Adipocyte (in vitro differentiated cells): Measurements from ENCODE around the gene CYSRT1.

ENCODE experiments used
- DNase-seq: peaks from one replicate; pipeline ENCODE4 v3.0.0-alpha.2; 2015; ENCODE audit warnings: low read depth
- H3K27me3 ChIP-seq: replicated peaks from 2 replicates; pipeline ENCODE4 v1.7.0; 2013; ENCODE audit warnings: mild to moderate bottlenecking, low read length, moderate library complexity; ENCODE audit not compliant: control insufficient read depth, insufficient read depth
- H3K36me3 ChIP-seq: 2 replicates; pipeline ENCODE4 v1.7.0; 2013; ENCODE audit warnings: low read length, mild to moderate bottlenecking, moderate library complexity; ENCODE audit not compliant: control insufficient read depth, insufficient read depth, severe bottlenecking
- H3K4me1 ChIP-seq: 2 replicates; pipeline ENCODE4 v1.7.0; 2013; ENCODE audit warnings: mild to moderate bottlenecking, low read length, moderate library complexity; ENCODE audit not compliant: control insufficient read depth, insufficient read depth
- H3K4me3 ChIP-seq: 2 replicates; pipeline ENCODE4 v1.7.0; 2013; ENCODE audit warnings: mild to moderate bottlenecking, low read length, moderate library complexity
- H3K9ac ChIP-seq: 2 replicates; pipeline ENCODE4 v1.7.0; 2013; ENCODE audit warnings: mild to moderate bottlenecking, low read length, moderate library complexity
- H3K9me3 ChIP-seq: 2 replicates; pipeline ENCODE4 v1.7.0; 2013; ENCODE audit warnings: mild to moderate bottlenecking, low read length, moderate library complexity; ENCODE audit not compliant: control insufficient read depth

CYSRT1 gene

DNA sequence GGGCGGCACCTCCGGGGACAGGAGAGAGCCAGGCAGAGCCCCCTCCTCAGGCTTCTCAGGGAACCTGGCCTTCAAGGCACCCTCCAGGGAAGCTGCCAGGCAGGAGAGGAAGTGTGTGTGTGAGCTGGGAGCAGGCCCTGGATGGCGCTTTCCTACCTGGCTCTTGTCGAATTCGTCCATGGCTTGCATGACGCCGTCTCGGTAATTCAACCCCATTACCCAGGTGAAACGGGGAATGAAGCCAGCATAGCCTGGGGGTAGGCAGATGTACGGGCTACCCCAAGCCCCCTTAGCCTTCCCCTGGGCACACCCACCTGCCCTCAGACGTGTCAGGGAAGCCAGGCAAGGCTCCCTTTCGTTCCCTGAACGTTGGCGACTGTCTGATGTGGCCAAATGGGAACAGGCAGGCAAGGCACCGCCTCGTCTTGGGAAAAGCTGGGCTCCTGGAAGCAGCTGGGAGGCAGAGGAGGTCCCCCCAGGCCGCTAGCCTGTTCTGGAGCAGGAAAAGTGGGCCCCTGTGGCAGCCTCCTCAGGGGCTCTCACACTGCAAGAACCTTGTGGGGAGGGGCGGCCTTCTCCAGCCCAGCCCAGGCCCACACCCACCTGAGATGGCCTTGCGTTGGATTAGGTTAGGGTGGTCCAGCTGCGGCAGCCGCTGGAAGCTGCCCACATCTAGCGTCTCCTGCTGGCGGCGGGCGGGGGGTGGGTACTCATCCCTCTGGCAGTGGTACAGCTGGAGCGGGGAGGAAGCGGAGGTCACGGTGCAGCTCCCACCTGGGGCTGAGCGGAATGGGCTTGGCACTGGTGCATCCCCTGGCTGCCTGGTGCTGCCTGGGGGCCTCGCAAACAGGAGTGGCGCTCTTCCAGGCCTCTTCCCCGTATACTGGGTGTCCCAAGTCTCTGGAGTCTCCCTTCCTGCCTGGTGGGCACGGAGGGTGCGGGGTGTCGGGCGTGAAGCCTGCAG lies 19.8 kb downstream of the CYSRT1 start:
- Histone ChIP-seq H3K9me3 (no peaks in the 10 kb centered on the region), H3K27me3 (peaks cover 5% of the 10 kb centered on the region), H3K4me1 (peaks cover 14% of the 10 kb centered on the region), H3K4me3 (no peak overlapping the region), H3K9ac (peak overlapping the region; percentile 10), H3K36me3 (peaks cover 18% of the 10 kb centered on the region)
- no peak for DNase-seq

GRCh38 chr9:137245450-137246421 lies 20.8 kb downstream of the CYSRT1 start:
- peaks cover 6% of the 10 kb centered on the region for H3K27me3 ChIP-seq
- no peak overlapping the region for H3K9ac ChIP-seq
- no peaks in the 10 kb centered on the region for H3K9me3 ChIP-seq
- DNase-seq = no peak
- H3K4me1 ChIP-seq = peaks cover 22% of the 10 kb centered on the region
- H3K4me3 ChIP-seq = no peak overlapping the region
- peaks cover 18% of the 10 kb centered on the region for H3K36me3 ChIP-seq

GRCh38 chr9:137247135-137247915 lies 22.4 kb downstream of the CYSRT1 start:
- Histone ChIP-seq H3K9ac (no peak overlapping the region), H3K4me3 (no peak overlapping the region), H3K9me3 (no peaks in the 10 kb centered on the region), H3K4me1 (peaks cover 20% of the 10 kb centered on the region), H3K27me3 (peaks cover 6% of the 10 kb centered on the region), H3K36me3 (peaks cover 15% of the 10 kb centered on the region)
- DNase-seq = no peak

GRCh38 chr9:137247916-137248175 lies 22.9 kb downstream of the CYSRT1 start:
- no peak for DNase-seq
- H3K4me3 ChIP-seq = no peak overlapping the region
- H3K4me1 ChIP-seq = peaks cover 15% of the 10 kb centered on the region
- H3K27me3 ChIP-seq = peaks cover 6% of the 10 kb centered on the region
- H3K9me3 ChIP-seq = no peaks in the 10 kb centered on the region
- peaks cover 9% of the 10 kb centered on the region for H3K36me3 ChIP-seq
- H3K9ac ChIP-seq = no peak overlapping the region

- H3K4me1 ChIP-seq = peaks cover 20% of the 10 kb centered on the region
- DNase-seq = no peak
Measured at GRCh38 chr9:137250329-137251193, 25.6 kb downstream of the CYSRT1 start.

DNA sequence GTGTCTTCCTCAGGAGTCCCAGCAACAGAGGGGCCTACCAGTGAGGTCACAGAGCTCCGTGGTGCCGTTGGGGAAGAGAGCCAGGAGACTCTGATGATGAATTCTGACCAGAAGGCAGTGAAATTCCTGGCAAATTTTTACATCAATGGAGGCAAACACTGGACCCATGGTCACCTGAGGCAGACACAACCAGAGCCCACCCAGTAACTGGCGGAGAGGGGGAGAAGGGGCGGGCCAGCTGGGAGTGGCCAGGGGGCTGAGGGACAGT lies 26.2 kb downstream of the CYSRT1 start, which contains the start of gene STPG3:
Gene STPG3, plus strand, starts transcription at position 93 of the 268 bp plus-strand sequence. Its CDS starts 1 bp downstream, at position 94.
- Histone ChIP-seq H3K9ac (no peak within 1 kb of the TSS), H3K36me3 (no peaks in the 10 kb centered on the region), H3K9me3 (no peaks in the 10 kb centered on the region), H3K27me3 (peaks cover 3% of the 10 kb centered on the region), H3K4me3 (no peak within 1 kb of the TSS), H3K4me1 (peaks cover 23% of the 10 kb centered on the region)
- DNase-seq = no peak

More at GRCh38 chr9:137250329-137251193, 25.6 kb downstream of the CYSRT1 start:
- no peaks in the 10 kb centered on the region for H3K9me3 ChIP-seq
- no peaks in the 10 kb centered on the region for H3K36me3 ChIP-seq
- no peak overlapping the region for H3K9ac ChIP-seq
- no peak overlapping the region for H3K4me3 ChIP-seq
- H3K27me3 ChIP-seq = peaks cover 5% of the 10 kb centered on the region

DNA sequence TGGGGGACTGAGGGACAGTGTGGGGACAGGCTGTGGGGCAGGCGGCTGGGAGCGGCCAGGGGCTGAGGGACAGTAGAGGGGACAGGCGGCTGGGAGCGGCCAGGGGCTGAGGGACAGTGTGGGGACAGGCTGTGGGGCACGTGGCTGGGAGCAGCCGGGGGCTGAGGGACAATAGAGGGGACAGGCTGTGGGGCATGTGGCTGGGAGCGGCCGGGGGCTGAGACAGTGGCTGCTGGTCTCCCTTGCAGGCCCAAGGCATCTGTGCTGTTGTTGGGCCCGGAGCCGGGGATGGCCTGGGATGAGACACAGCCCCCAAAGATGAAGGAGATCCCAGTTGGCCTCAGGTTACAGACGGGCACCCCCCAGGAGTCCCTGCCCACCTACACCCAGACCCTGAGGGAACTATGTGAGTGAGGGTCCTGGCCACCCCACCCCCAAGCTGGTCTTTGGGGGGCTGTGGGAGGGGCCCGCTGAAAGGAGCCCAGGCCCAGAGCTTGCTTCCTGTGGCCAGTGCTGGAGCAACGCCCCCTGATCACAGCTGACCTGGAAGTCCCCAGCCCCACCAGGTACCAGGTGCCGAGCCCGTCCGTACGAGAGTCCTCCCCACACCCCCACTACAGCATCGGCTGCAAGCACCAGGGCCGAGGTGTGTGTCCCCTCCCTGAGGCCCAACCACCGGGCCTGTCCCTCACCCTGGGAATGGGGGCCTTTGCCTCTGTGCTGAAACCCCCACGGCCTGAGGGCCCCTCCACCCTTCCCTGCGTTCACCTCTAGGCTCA lies 26.7 kb downstream of the CYSRT1 start:
- no peaks in the 10 kb centered on the region for H3K36me3 ChIP-seq
- H3K27me3 ChIP-seq = peaks cover 3% of the 10 kb centered on the region
- H3K9me3 ChIP-seq = no peaks in the 10 kb centered on the region
- no peak overlapping the region for H3K4me3 ChIP-seq
- peaks cover 29% of the 10 kb centered on the region for H3K4me1 ChIP-seq
- H3K9ac ChIP-seq = no peak overlapping the region
- DNase-seq = no peak

DNA sequence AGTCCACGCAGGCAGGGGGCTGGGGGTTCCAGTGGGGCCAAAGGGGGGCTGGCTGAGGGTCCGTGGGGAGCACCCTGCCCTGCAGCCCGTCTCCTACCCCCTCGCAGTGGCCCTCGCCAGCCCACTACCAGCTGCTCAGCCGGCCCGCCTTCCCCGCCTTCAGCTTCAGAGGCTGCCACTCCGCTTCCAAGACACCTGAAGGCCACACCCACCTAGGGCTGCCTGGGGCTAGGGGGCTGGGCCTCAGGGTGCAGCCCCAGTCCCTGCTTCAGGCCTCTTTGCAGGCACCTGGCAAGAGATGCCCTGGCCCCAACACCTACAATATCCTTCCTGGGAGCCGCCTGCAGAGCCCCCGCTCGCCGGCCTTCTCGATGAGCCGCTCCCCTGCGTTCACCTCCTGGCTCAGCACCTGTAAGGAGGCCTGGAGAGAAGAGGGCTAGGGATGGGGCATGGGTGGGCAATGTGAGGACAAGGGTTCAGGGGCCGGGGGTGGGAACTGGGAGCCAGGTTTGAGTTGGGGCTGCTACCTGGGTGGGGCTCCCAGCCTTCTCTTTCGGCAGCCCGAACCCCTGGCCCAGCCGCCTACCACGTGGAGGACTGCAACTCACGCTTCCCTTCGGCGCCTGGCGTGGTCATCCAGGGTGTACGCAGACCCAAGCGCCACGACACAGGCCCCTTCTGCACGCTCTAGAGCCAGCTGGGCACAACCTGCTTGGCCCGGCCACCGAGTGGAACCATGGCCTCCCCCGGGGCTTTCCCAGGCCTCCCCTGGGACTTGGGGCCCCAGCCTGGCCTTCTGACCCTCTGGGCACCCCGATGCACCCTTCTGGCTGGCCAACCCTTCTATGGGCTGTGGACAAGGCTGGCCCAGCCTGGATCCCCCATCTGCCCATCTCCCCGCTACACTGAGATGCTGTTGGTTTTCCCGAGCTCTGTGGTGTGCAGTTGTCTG lies 27.9 kb downstream of the CYSRT1 start:
- no peak for DNase-seq
- H3K4me3 ChIP-seq = no peak overlapping the region
- peaks cover 3% of the 10 kb centered on the region for H3K27me3 ChIP-seq
- no peaks in the 10 kb centered on the region for H3K36me3 ChIP-seq
- H3K9me3 ChIP-seq = no peaks in the 10 kb centered on the region
- H3K4me1 ChIP-seq = peaks cover 30% of the 10 kb centered on the region
- no peak overlapping the region for H3K9ac ChIP-seq
